Measurements from ENCODE around the gene DNAH7. TPM values are rescaled to one million over a fixed set of nuclear protein-coding genes. Genes with fewer than 3 reads are reported as not detected.

The DNAH7 gene
- total RNA-seq, 1 donor from 2014 or later = 1.2 TPM

DNA sequence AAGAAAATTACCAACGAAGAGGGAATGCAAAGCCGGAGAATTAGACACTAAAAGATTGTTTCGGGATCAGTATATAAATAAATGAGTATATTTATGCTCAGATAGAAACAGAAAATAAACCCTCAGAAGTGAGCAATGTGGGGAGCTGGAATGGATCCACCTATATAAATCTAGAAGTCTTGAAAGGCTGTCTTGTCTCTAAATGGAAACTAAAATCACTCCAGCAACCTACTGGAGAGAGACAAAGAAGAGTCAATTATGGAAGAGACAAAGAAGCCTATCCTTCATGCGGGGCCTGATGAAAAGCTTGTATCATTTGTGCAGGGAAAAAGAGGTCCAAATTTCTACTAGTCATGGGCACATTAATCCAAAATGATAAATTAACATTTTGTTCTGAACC is 158.1 kb downstream of the DNAH7 start:
- H3K36me3 Mint-ChIP-seq (ENCODE audit: low read depth, unreplicated experiment) = no peaks in the 10 kb centered on the region
- no peaks in the 10 kb centered on the region for H3K4me1 Mint-ChIP-seq (ENCODE audit: low read depth, unreplicated experiment)
- Histone ChIP-seq H4K20me1 (ENCODE audit: insufficient read depth, low read length) (no peaks in the 10 kb centered on the region), H3K79me2 (ENCODE audit: insufficient read depth, low read length) (no peaks in the 10 kb centered on the region), H3K9me3 (ENCODE audit: insufficient read depth, low read depth, low read length) (no peaks in the 10 kb centered on the region), H2AFZ (ENCODE audit: low read depth, low read length) (no peak overlapping the region), H3K9ac (ENCODE audit: low read length) (no peak overlapping the region), H3K4me1 (ENCODE audit: insufficient read depth, low read length) (no peaks in the 10 kb centered on the region), H3K27ac (ENCODE audit: low read depth, low read length) (no peak overlapping the region), H3K36me3 (ENCODE audit: insufficient read depth, low read length) (no peaks in the 10 kb centered on the region), H3K4me3 (ENCODE audit: insufficient read depth, low read depth, low read length) (no peak overlapping the region), H3K4me2 (ENCODE audit: low read length) (no peak overlapping the region), H3K27me3 (ENCODE audit: insufficient read depth, low read length) (no peaks in the 10 kb centered on the region)
- no peaks in the 10 kb centered on the region for H3K9me3 Mint-ChIP-seq (ENCODE audit: unreplicated experiment)
- DNase-seq (ENCODE audit: low read depth) (no peak), FAIRE-seq (no peak)
- H3K27ac Mint-ChIP-seq (ENCODE audit: unreplicated experiment) = no peak overlapping the region
- no peaks in the 10 kb centered on the region for H3K27me3 Mint-ChIP-seq (ENCODE audit: low read depth, unreplicated experiment)
- TF ChIP-seq, protein P1, sequence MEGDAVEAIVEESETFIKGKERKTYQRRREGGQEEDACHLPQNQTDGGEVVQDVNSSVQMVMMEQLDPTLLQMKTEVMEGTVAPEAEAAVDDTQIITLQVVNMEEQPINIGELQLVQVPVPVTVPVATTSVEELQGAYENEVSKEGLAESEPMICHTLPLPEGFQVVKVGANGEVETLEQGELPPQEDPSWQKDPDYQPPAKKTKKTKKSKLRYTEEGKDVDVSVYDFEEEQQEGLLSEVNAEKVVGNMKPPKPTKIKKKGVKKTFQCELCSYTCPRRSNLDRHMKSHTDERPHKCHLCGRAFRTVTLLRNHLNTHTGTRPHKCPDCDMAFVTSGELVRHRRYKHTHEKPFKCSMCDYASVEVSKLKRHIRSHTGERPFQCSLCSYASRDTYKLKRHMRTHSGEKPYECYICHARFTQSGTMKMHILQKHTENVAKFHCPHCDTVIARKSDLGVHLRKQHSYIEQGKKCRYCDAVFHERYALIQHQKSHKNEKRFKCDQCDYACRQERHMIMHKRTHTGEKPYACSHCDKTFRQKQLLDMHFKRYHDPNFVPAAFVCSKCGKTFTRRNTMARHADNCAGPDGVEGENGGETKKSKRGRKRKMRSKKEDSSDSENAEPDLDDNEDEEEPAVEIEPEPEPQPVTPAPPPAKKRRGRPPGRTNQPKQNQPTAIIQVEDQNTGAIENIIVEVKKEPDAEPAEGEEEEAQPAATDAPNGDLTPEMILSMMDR (IDR thresholded peaks at IDR 0.05; ENCODE audit: insufficient read depth, low read depth, low read length) = no peak
- TF ChIP-seq EZH2 (IDR thresholded peaks at IDR 0.05; ENCODE audit: insufficient read depth, low read length) = no peak
- H3K4me3 Mint-ChIP-seq (ENCODE audit: unreplicated experiment) = no peak overlapping the region

DNA sequence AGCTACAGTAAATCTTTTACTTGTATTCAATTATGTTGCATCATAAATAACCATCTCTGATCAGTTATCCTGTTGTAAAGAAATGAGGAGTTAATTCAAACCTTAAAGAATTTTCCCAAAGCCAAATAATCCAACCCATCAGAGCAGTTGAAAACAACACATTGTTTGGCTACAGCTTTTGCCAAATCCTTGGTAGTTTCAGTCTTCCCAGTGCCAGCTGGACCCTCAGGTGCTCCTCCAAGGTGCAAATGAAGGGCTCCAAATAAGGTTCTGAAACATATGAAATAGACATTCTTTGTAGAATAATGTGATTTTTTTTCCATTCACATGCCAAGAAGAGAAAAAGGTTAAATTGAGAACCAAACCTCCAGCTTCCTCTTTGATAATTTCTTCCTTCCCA is 158.7 kb downstream of the DNAH7 start:
- no peaks in the 10 kb centered on the region for H3K4me1 Mint-ChIP-seq (ENCODE audit: low read depth, unreplicated experiment)
- no peaks in the 10 kb centered on the region for H4K20me1 ChIP-seq (ENCODE audit: insufficient read depth, low read length)
- no peak for TF ChIP-seq EZH2 (IDR thresholded peaks at IDR 0.05; ENCODE audit: insufficient read depth, low read length)
- TF ChIP-seq, protein P1 (IDR thresholded peaks at IDR 0.05; ENCODE audit: insufficient read depth, low read depth, low read length) = no peak

DNA sequence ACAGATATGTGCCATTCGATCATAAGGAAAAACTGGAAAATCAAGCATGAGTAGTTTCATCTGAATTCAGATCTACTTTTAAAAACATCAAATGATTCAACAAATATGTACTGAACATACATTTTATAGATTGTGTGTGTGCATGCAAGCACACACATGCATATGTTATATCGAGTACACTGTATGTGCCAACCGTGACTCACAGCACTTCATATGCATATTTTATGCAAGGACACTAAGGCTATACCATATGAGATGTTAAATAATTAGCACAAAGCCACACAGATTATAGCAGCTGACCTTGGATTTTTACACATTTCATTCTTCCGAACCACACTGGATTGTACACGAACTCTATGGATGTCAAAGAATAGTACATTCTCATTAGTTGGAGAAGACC is 161.2 kb downstream of the DNAH7 start:
- no peak overlapping the region for H3K4me2 ChIP-seq (ENCODE audit: low read length)
- FAIRE-seq (no peak), DNase-seq (ENCODE audit: low read depth) (no peak)
- H3K27ac ChIP-seq (ENCODE audit: low read depth, low read length) = no peak overlapping the region
- Mint-ChIP-seq H3K4me1 (ENCODE audit: low read depth, unreplicated experiment) (no peaks in the 10 kb centered on the region), H3K4me3 (ENCODE audit: unreplicated experiment) (no peak overlapping the region), H3K27me3 (ENCODE audit: low read depth, unreplicated experiment) (peaks cover 2% of the 10 kb centered on the region), H3K36me3 (ENCODE audit: low read depth, unreplicated experiment) (no peaks in the 10 kb centered on the region), H3K27ac (ENCODE audit: unreplicated experiment) (no peak overlapping the region), H3K9me3 (ENCODE audit: unreplicated experiment) (no peaks in the 10 kb centered on the region)
- TF ChIP-seq, protein P1 (IDR thresholded peaks at IDR 0.05; ENCODE audit: insufficient read depth, low read depth, low read length) = no peak
- TF ChIP-seq EZH2 (IDR thresholded peaks at IDR 0.05; ENCODE audit: insufficient read depth, low read length) = no peak
- H3K36me3 ChIP-seq (ENCODE audit: insufficient read depth, low read length) = no peaks in the 10 kb centered on the region
- no peaks in the 10 kb centered on the region for H3K27me3 ChIP-seq (ENCODE audit: insufficient read depth, low read length)
- no peak overlapping the region for H3K9ac ChIP-seq (ENCODE audit: low read length)
- H3K79me2 ChIP-seq (ENCODE audit: insufficient read depth, low read length) = no peaks in the 10 kb centered on the region
- no peak overlapping the region for H2AFZ ChIP-seq (ENCODE audit: low read depth, low read length)
- H3K9me3 ChIP-seq (ENCODE audit: insufficient read depth, low read depth, low read length) = no peaks in the 10 kb centered on the region
- no peak overlapping the region for H3K4me3 ChIP-seq (ENCODE audit: insufficient read depth, low read depth, low read length)
- no peaks in the 10 kb centered on the region for H4K20me1 ChIP-seq (ENCODE audit: insufficient read depth, low read length)
- H3K4me1 ChIP-seq (ENCODE audit: insufficient read depth, low read length) = no peaks in the 10 kb centered on the region

More for the DNA sequence above, 158.7 kb downstream of the DNAH7 start:
- H3K4me2 ChIP-seq (ENCODE audit: low read length) = no peak overlapping the region
- DNase-seq (ENCODE audit: low read depth) (no peak), FAIRE-seq (no peak)
- H3K9me3 ChIP-seq (ENCODE audit: insufficient read depth, low read depth, low read length) = no peaks in the 10 kb centered on the region
- no peak overlapping the region for H3K9ac ChIP-seq (ENCODE audit: low read length)
- H3K4me3 ChIP-seq (ENCODE audit: insufficient read depth, low read depth, low read length) = no peak overlapping the region
- no peaks in the 10 kb centered on the region for H3K36me3 ChIP-seq (ENCODE audit: insufficient read depth, low read length)
- H3K9me3 Mint-ChIP-seq (ENCODE audit: unreplicated experiment) = no peaks in the 10 kb centered on the region
- no peak overlapping the region for H3K4me3 Mint-ChIP-seq (ENCODE audit: unreplicated experiment)
- no peaks in the 10 kb centered on the region for H3K27me3 Mint-ChIP-seq (ENCODE audit: low read depth, unreplicated experiment)
- H3K79me2 ChIP-seq (ENCODE audit: insufficient read depth, low read length) = no peaks in the 10 kb centered on the region
- no peaks in the 10 kb centered on the region for H3K4me1 ChIP-seq (ENCODE audit: insufficient read depth, low read length)
- H3K27ac Mint-ChIP-seq (ENCODE audit: unreplicated experiment) = no peak overlapping the region
- H2AFZ ChIP-seq (ENCODE audit: low read depth, low read length) = no peak overlapping the region
- H3K36me3 Mint-ChIP-seq (ENCODE audit: low read depth, unreplicated experiment) = no peaks in the 10 kb centered on the region
- no peaks in the 10 kb centered on the region for H3K27me3 ChIP-seq (ENCODE audit: insufficient read depth, low read length)
- no peak overlapping the region for H3K27ac ChIP-seq (ENCODE audit: low read depth, low read length)
